ENCODE measurements around the gene MAML1. TPM values are rescaled to one million over a fixed set of nuclear protein-coding genes. Genes with fewer than 3 reads are reported as not detected.

MAML1 gene
- total RNA-seq, 1 donor from 2014 or later: 29.1 TPM

GRCh38 chr5:179817470-179817840, 84.8 kb downstream of the MAML1 start:
- H3K27ac Mint-ChIP-seq: no peak overlapping the region
- Histone ChIP-seq H3F3A (ENCODE audit: low read depth) (peaks cover 25% of the 10 kb centered on the region), H3K4me3 (peak overlapping the region; percentile 52), H3K9me3 (ENCODE audit: low read depth) (no peaks in the 10 kb centered on the region), H2AFZ (replicated peaks) (no peak overlapping the region), H3K27ac (no peak overlapping the region), H3K4me2 (peak overlapping the region; percentile 89), H3K4me1 (peaks cover 22% of the 10 kb centered on the region), H4K20me1 (ENCODE audit: low read depth) (peaks cover 24% of the 10 kb centered on the region), H3K79me2 (ENCODE audit: low read depth) (peaks cover 14% of the 10 kb centered on the region), H3K36me3 (no peaks in the 10 kb centered on the region), H3K9ac (no peak overlapping the region), H3K27me3 (peaks cover 34% of the 10 kb centered on the region)
- peaks cover 4% of the 10 kb centered on the region for H3K9me3 Mint-ChIP-seq
- no peak for DNase-seq (ENCODE audit: low spot score)
- peaks cover 30% of the 10 kb centered on the region for H3K4me1 Mint-ChIP-seq
- peak overlapping the region; percentile 55 for H3K4me3 Mint-ChIP-seq
- H3K36me3 Mint-ChIP-seq: peaks cover 22% of the 10 kb centered on the region
- peaks cover 13% of the 10 kb centered on the region for H3K27me3 Mint-ChIP-seq (ENCODE audit: insufficient read depth, low read depth)
- TF ChIP-seq CTCF (IDR thresholded peaks at IDR 0.05) (no peak), EZH2phosphoT487 (IDR thresholded peaks at IDR 0.05) (no peak), EZH2 (IDR thresholded peaks at IDR 0.05) (no peak)

GRCh38 chr5:179817890-179818745, 85.5 kb downstream of the MAML1 start:
- Histone ChIP-seq H3K27me3 (peaks cover 34% of the 10 kb centered on the region), H3K27ac (no peak overlapping the region), H3K9ac (no peak overlapping the region), H3K4me2 (peak overlapping the region; percentile 60), H3K79me2 (ENCODE audit: low read depth) (peaks cover 21% of the 10 kb centered on the region), H4K20me1 (ENCODE audit: low read depth) (peaks cover 31% of the 10 kb centered on the region), H3K4me3 (peak overlapping the region; percentile 27), H3K4me1 (peaks cover 26% of the 10 kb centered on the region), H3K9me3 (ENCODE audit: low read depth) (no peaks in the 10 kb centered on the region), H3F3A (ENCODE audit: low read depth) (peaks cover 25% of the 10 kb centered on the region), H2AFZ (replicated peaks) (no peak overlapping the region), H3K36me3 (no peaks in the 10 kb centered on the region)
- H3K9me3 Mint-ChIP-seq: peaks cover 4% of the 10 kb centered on the region
- no peak for DNase-seq (ENCODE audit: low spot score)
- H3K4me3 Mint-ChIP-seq: peak overlapping the region; percentile 82
- peaks cover 13% of the 10 kb centered on the region for H3K27me3 Mint-ChIP-seq (ENCODE audit: insufficient read depth, low read depth)
- no peak for TF ChIP-seq CTCF (IDR thresholded peaks at IDR 0.05)
- TF ChIP-seq EZH2phosphoT487 (IDR thresholded peaks at IDR 0.05): no peak
- TF ChIP-seq EZH2 (IDR thresholded peaks at IDR 0.05): no peak
- H3K4me1 Mint-ChIP-seq: peaks cover 36% of the 10 kb centered on the region
- peak overlapping the region; percentile 94 for H3K27ac Mint-ChIP-seq
- H3K36me3 Mint-ChIP-seq: peaks cover 19% of the 10 kb centered on the region

- H3K27me3 ChIP-seq: peaks cover 34% of the 10 kb centered on the region
- H3K79me2 ChIP-seq (ENCODE audit: low read depth): peaks cover 21% of the 10 kb centered on the region
- no peaks in the 10 kb centered on the region for H3K36me3 ChIP-seq
- H3K9me3 ChIP-seq (ENCODE audit: low read depth): no peaks in the 10 kb centered on the region
- H2AFZ ChIP-seq (replicated peaks): no peak overlapping the region
- H3K4me3 Mint-ChIP-seq: peak overlapping the region; percentile 82
- peak overlapping the region; percentile 27 for H3K4me3 ChIP-seq
- H3K9me3 Mint-ChIP-seq: peaks cover 4% of the 10 kb centered on the region
- peak; percentile 54 for DNase-seq (ENCODE audit: low spot score)
- H3K27me3 Mint-ChIP-seq (ENCODE audit: insufficient read depth, low read depth): peaks cover 13% of the 10 kb centered on the region
- H3K9ac ChIP-seq: no peak overlapping the region
- peaks cover 31% of the 10 kb centered on the region for H4K20me1 ChIP-seq (ENCODE audit: low read depth)
- no peak overlapping the region for H3K27ac Mint-ChIP-seq
- no peak for TF ChIP-seq EZH2phosphoT487 (IDR thresholded peaks at IDR 0.05)
- TF ChIP-seq CTCF (IDR thresholded peaks at IDR 0.05): no peak
- TF ChIP-seq EZH2 (IDR thresholded peaks at IDR 0.05): no peak
- H3K4me2 ChIP-seq: peak overlapping the region; percentile 60
- H3K27ac ChIP-seq: no peak overlapping the region
- H3F3A ChIP-seq (ENCODE audit: low read depth): peaks cover 25% of the 10 kb centered on the region
- peaks cover 26% of the 10 kb centered on the region for H3K4me1 ChIP-seq
- peaks cover 21% of the 10 kb centered on the region for H3K36me3 Mint-ChIP-seq
- H3K4me1 Mint-ChIP-seq: peaks cover 38% of the 10 kb centered on the region
Measured at GRCh38 chr5:179818746-179819295, 86.2 kb downstream of the MAML1 start.

Data from neural progenitor cell (in vitro differentiated cells).